Stomach (tissue), 19 donors: ENCODE results near the gene TMEM192. TPM values are rescaled to one million over a fixed set of nuclear protein-coding genes. Genes with fewer than 3 reads are reported as not detected.
A peak's percentile ranks its signal among the peaks of the same experiment; 100 is the strongest.

Experiments
- DNase-seq, 2 donors: peaks; one replicate each; pipeline versions ENCODE4 v3.0.0 to v3.0.0-alpha.2; 2013 to 2019
- H3K27ac ChIP-seq, 5 donors: fragments of 200-600 bp in 4 of 5; sonication (generic) in 4 of 5; one replicate each; pipeline ENCODE4 v1.5.1; 2013 to 2019; ENCODE audit warnings: mild to moderate bottlenecking in 1 of 5, moderate library complexity in 1 of 5
- H3K27me3 ChIP-seq, 3 donors: fragments of 200-600 bp; sonication (generic); one replicate each; pipeline ENCODE4 v1.5.1; 2017 to 2019; ENCODE audit warnings: mixed run types in 1 of 3
- H3K36me3 ChIP-seq, 4 donors: fragments of 200-600 bp; sonication (generic); 1 replicate in 3 of 4; 2 replicates in 1 of 4; pipeline ENCODE4 v1.5.1; 2016 to 2019
- H3K4me1 ChIP-seq, 4 donors: fragments of 200-600 bp; sonication (generic); one replicate each; pipeline ENCODE4 v1.5.1; 2016 to 2019
- H3K4me3 ChIP-seq, 4 donors: fragments of 200-600 bp; sonication (generic) in 3 of 4; one replicate each; pipeline ENCODE4 v1.5.1; 2016 to 2019; ENCODE audit warnings: mild to moderate bottlenecking in 1 of 4
- H3K9me3 ChIP-seq, 4 donors: fragments of 200-600 bp; sonication (generic); one replicate each; pipeline ENCODE4 v1.5.1; 2016 to 2019
- EP300 ChIP-seq: sonication (generic); formaldehyde crosslinking; IDR thresholded peaks from one replicate; pipeline ENCODE4 v1.6.1; 2017; ENCODE audit warnings: antibody characterized with exemption
- POLR2A ChIP-seq, 4 donors: fragments of 450-650 bp; IDR thresholded peaks; one replicate each; pipeline ENCODE4 v1.6.1; 2016; ENCODE audit warnings: antibody characterized with exemption in 4 of 4, control low read depth in 2 of 4, mild to moderate bottlenecking in 1 of 4, moderate library complexity in 1 of 4
- POLR2AphosphoS5 ChIP-seq, 3 donors: sonication (generic); formaldehyde crosslinking; IDR thresholded peaks; one replicate each; pipeline ENCODE4 v1.6.1; 2016; ENCODE audit warnings: antibody characterized with exemption in 3 of 3
- WGBS, 5 donors: extraction: QIAGEN DNeasy Blood & Tissue Kit in 3 of 5; methylation state at CpG; one replicate each; pipeline versions ENCODE4 v1.1.5 to v1.1.7; 2013 to 2018; 5-methylcytosine and 5-hydroxymethylcytosine counted together
- intact Hi-C: fragments of 100-400 bp; cut with DNase I; formaldehyde crosslinking; loops from one replicate; pipeline ENCODE4 v1.15.1; 2023; ENCODE audit warnings: low total_unique reads
- long read RNA-seq, 10 donors: transcript quantifications; one replicate each; lab custom pipeline, GENCODE V29; 2026
- polyA plus RNA-seq, 3 donors: library from polyadenylated mRNA; stranded (reverse); fragments of 200-250 nt; gene quantifications; one replicate each; pipeline ENCODE4 v1.2.3, GENCODE V29; 2013
- total RNA-seq, 5 donors: library from RNA; depleted of rRNA; stranded (reverse); fragments of >200 nt; gene quantifications; one replicate each; pipeline versions ENCODE4 v1.1.0 to v1.2.3, GENCODE V29; 2014 to 2016
- TF ChIP-seq, protein P1 (sequence below), 7 experiments: fragments of 450-650 bp in 4 of 7; fragments of 200-600 bp in 3 of 7; sonication (generic) in 3 of 7; IDR thresholded peaks; one replicate each; pipeline ENCODE4 v1.5.1; 2016 to 2019; ENCODE audit warnings: antibody characterized with exemption in 7 of 7, control low read depth in 2 of 7, mild to moderate bottlenecking in 1 of 7
- donor health status: healthy with polysubstance abuse.
- donor health status: Bipolar disorder and iron deficiency.
- donor health status: healthy.

Gene TMEM192
- total RNA-seq: 10 to 100 TPM in 4 of 5 donors, 1 to 10 TPM in 1; 2.3 to 44.5 (median 19.8) TPM
- polyA plus RNA-seq: 1 to 10 TPM; 4.4 to 7.5 (median 4.9) TPM
- long read RNA-seq, donor 1: 0 reads
- long read RNA-seq, donor 2: 0 reads
- long read RNA-seq, donor 3: 0 reads
- long read RNA-seq, donor 4: 0 reads
- long read RNA-seq, donor 5, full-length matches to known transcripts: 1 of 1 reads
- long read RNA-seq, donor 5, partial matches to known transcripts: 0 of 1 reads
- long read RNA-seq, donor 5, other reads (novel, unspliced or antisense): 0 of 1 reads
- long read RNA-seq, donor 6, full-length matches to known transcripts: 2 of 2 reads
- long read RNA-seq, donor 6, partial matches to known transcripts: 0 of 2 reads
- long read RNA-seq, donor 6, other reads (novel, unspliced or antisense): 0 of 2 reads
- long read RNA-seq, donor 7, full-length matches to known transcripts: 1 of 1 reads
- long read RNA-seq, donor 7, partial matches to known transcripts: 0 of 1 reads
- long read RNA-seq, donor 7, other reads (novel, unspliced or antisense): 0 of 1 reads
- long read RNA-seq, donor 8, full-length matches to known transcripts: 1 of 1 reads
- long read RNA-seq, donor 8, partial matches to known transcripts: 0 of 1 reads
- long read RNA-seq, donor 8, other reads (novel, unspliced or antisense): 0 of 1 reads
- long read RNA-seq, donor 9, partial matches to known transcripts: 0 of 1 reads
- long read RNA-seq, donor 9, other reads (novel, unspliced or antisense): 0 of 1 reads
- long read RNA-seq, donor 10, full-length matches to known transcripts: 1 of 1 reads
- long read RNA-seq, donor 10, partial matches to known transcripts: 0 of 1 reads
- long read RNA-seq, donor 10, other reads (novel, unspliced or antisense): 0 of 1 reads

DNA sequence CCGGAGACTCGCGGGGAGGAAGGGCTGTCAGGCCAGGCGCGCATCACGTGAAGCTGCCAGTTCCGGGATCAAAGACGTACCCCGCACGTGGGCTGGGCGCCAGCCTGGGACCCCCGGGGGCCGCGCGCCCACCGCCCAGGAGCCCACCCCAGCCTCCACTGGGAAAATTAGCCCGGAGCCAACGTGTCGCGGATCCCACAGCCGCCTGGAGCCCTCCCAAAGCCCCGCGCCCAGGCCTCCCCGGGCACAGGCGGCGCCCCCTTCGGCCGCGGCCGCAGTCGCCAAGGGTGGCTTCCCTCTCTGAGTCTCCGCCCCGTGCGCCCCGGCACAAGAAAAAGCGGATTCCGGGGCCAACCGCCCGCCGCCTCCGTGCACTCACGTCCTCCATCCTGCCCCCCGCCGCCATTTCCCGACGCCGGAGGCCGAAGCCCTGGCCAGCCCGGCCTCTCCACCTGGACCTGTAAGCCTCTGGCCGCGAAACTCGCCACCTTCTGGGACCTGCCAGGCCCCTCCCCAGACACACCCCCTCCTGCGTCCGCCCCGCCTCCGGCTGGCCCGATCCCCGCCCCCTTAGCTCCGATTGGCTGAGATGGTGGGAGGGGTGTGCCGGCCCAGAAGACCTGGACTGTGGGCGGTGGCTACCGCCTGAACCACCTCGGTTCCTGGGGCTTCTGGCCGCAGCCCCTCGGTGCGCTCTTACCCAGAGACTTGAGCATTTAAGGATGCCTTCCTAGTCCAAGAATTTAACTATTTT is at the start of gene TMEM192:
TSS of gene TMEM192 (minus strand) at position 493 of the 754 bp plus-strand sequence. CDS start at position 406, 87 bp downstream.
- Histone ChIP-seq H3K4me3 (peak within 1 kb of the TSS; percentile 71 to 94 (median 78)), H3K4me1 (peaks cover 7 to 18% (median 16%) of the 10 kb centered on the region in 4 donors), H3K36me3 (no peaks in the 10 kb centered on the region), H3K9me3 (no peaks in the 10 kb centered on the region), H3K27ac (peak within 1 kb of the TSS; percentile 90 to 97 (median 91)), H3K27me3 (no peaks in the 10 kb centered on the region)
- DNase-seq: peak; percentile 95 to 98
- peak in 2 of 3 donors; percentile 69 to 71 for TF ChIP-seq POLR2AphosphoS5 (IDR thresholded peaks at IDR 0.05)
- TF ChIP-seq EP300: no peak
- peak in 2 of 4 donors; percentile 21 to 59 for TF ChIP-seq POLR2A (IDR thresholded peaks at IDR 0.05)
- TF ChIP-seq, protein P1, sequence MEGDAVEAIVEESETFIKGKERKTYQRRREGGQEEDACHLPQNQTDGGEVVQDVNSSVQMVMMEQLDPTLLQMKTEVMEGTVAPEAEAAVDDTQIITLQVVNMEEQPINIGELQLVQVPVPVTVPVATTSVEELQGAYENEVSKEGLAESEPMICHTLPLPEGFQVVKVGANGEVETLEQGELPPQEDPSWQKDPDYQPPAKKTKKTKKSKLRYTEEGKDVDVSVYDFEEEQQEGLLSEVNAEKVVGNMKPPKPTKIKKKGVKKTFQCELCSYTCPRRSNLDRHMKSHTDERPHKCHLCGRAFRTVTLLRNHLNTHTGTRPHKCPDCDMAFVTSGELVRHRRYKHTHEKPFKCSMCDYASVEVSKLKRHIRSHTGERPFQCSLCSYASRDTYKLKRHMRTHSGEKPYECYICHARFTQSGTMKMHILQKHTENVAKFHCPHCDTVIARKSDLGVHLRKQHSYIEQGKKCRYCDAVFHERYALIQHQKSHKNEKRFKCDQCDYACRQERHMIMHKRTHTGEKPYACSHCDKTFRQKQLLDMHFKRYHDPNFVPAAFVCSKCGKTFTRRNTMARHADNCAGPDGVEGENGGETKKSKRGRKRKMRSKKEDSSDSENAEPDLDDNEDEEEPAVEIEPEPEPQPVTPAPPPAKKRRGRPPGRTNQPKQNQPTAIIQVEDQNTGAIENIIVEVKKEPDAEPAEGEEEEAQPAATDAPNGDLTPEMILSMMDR (IDR thresholded peaks at IDR 0.05): peak in 2 of 7 experiments; percentile 17 to 25
- WGBS, 5 donors: 0 to 1% (median 1%) methylated on average over 33 to 66 of the region's 66 CpGs
- intact Hi-C loops: no loop called here

DNA sequence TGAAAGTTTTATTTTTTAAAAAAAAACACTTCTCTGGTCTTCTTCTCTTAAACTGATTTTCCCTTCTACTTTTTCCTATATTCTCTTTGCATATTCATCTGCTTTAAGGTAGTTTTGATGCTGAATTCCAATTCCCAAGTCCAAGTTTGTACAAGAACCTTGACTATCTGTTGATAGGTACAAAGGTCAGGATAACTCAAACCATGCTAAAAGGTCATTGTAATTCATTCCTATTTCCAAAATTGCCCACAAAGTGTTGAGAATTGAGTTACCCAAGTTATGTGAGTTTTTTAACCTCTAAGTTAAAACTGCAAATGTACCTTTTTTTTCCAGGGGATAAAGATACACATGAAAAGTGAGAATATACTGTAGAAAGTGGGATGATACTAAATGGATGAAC is 46.1 kb upstream of the TMEM192 start:
- H3K9me3 ChIP-seq: peaks cover 0 to 15% (median 9%) of the 10 kb centered on the region in 4 donors
- H3K27me3 ChIP-seq: no peaks in the 10 kb centered on the region
- intact Hi-C loops: no loop called here
- TF ChIP-seq EP300 (no peak), POLR2A (IDR thresholded peaks at IDR 0.05) (no peak), POLR2AphosphoS5 (IDR thresholded peaks at IDR 0.05) (no peak)
- TF ChIP-seq, protein P1 (IDR thresholded peaks at IDR 0.05): no peak
- no peaks in the 10 kb centered on the region for H3K4me1 ChIP-seq
- no peak overlapping the region for H3K27ac ChIP-seq
- H3K4me3 ChIP-seq: no peak overlapping the region
- no peak for DNase-seq
- no peaks in the 10 kb centered on the region for H3K36me3 ChIP-seq

DNA sequence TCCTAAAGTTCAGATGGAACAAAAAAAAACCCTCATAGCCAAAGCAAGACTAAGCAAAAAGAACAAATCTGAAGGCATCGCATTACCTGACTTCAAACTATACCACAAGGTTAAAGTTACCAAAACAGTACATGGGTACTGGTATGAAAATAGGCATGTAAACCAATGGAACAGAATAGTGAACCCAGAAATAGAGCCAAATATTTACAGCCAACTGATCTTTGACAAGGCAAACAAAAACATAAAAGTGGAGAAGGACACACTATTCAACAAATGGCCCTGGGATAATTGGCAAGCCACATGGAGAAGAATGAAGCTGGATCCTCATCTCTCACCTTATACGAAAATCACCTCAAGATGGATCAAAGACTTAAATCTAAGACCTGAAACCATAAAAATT is 44.2 kb upstream of the TMEM192 start:
- no peak overlapping the region for H3K4me3 ChIP-seq
- no peak for DNase-seq
- no peaks in the 10 kb centered on the region for H3K27me3 ChIP-seq
- no peaks in the 10 kb centered on the region for H3K36me3 ChIP-seq
- H3K4me1 ChIP-seq: no peaks in the 10 kb centered on the region
- intact Hi-C loops: no loop called here
- no peak overlapping the region for H3K27ac ChIP-seq
- peaks cover 0 to 15% (median 9%) of the 10 kb centered on the region in 4 donors for H3K9me3 ChIP-seq
- WGBS, 5 donors: 72 to 94% (median 93%) methylated on average over 2 of the region's 2 CpGs
- TF ChIP-seq EP300 (no peak), POLR2AphosphoS5 (IDR thresholded peaks at IDR 0.05) (no peak), POLR2A (IDR thresholded peaks at IDR 0.05) (no peak)
- TF ChIP-seq, protein P1 (IDR thresholded peaks at IDR 0.05): no peak

DNA sequence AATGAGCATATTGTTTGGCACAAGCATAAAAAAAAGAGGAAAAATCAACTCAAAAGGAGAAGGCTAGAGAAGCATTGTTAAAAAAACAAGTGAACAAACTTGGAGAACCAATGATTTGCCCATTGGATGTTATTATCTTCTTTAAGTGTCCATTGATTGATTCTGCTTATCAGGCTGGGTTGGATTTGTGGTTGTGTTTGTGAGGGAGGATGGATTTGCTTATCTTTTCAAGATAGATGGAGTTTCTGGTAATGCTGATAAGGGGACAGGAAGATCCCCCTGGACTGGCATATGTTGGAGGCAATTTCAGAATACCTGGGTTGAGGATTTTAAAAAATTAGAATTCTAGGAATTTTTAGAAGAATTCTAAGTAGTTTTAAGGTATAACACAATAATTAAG is 41.8 kb upstream of the TMEM192 start:
- intact Hi-C loops: no loop called here
- DNase-seq: no peak
- no peaks in the 10 kb centered on the region for H3K27me3 ChIP-seq
- peaks cover 0 to 15% (median 9%) of the 10 kb centered on the region in 4 donors for H3K9me3 ChIP-seq
- no peak overlapping the region for H3K27ac ChIP-seq
- TF ChIP-seq EP300 (no peak), POLR2A (IDR thresholded peaks at IDR 0.05) (no peak), POLR2AphosphoS5 (IDR thresholded peaks at IDR 0.05) (no peak)
- TF ChIP-seq, protein P1 (IDR thresholded peaks at IDR 0.05): no peak
- no peaks in the 10 kb centered on the region for H3K4me1 ChIP-seq
- no peak overlapping the region for H3K4me3 ChIP-seq
- H3K36me3 ChIP-seq: no peaks in the 10 kb centered on the region
